H1 (cell line): ENCODE results near the gene MEDAG. TPM values are rescaled to one million over a fixed set of nuclear protein-coding genes. Genes with fewer than 3 reads are reported as not detected.

Source experiments
- CTCF ChIA-PET: fragments of 300-600 bp; sonication (Branson Sonifier 250); formaldehyde crosslinking; loops from one replicate; lab custom pipeline; 2021; ENCODE audit not compliant: partially characterized antibody; lab: Charles Lee
- POLR2A ChIA-PET: fragments of 300-600 bp; sonication (Branson Sonifier 250); formaldehyde crosslinking; loops from one replicate; lab custom pipeline; 2021; ENCODE audit warnings: inconsistent platforms; ENCODE audit not compliant: partially characterized antibody; lab: Charles Lee
- DNase-seq, 2 experiments: peaks; one replicate each; pipeline versions ENCODE4 v3.0.0 to v3.0.0-alpha.2; 2010 to 2022; ENCODE audit warnings: low spot score in 2 of 2, low read depth in 1 of 2, mixed read lengths in 1 of 2
- FAIRE-seq: peaks from 2 replicates; lab custom pipeline; 2011; peaks lifted over from hg19 to GRCh38; lab: Jason Lieb, UNC
- H2AFZ ChIP-seq: 2 replicates; pipeline ENCODE4 v1.8.1; 2012; ENCODE audit warnings: low read length, inconsistent platforms
- H2AK5ac ChIP-seq: 2 replicates; pipeline ENCODE4 v1.6.1; 2013; ENCODE audit warnings: low read depth, low read length
- H2BK120ac ChIP-seq: replicated peaks from 2 replicates; pipeline ENCODE3; 2013; ENCODE audit warnings: low read depth, low read length, inconsistent platforms
- H2BK12ac ChIP-seq: 2 replicates; pipeline ENCODE4 v1.6.1; 2013; ENCODE audit warnings: low read depth, low read length
- H2BK15ac ChIP-seq: 2 replicates; pipeline ENCODE4 v1.6.1; 2013; ENCODE audit warnings: low read length
- H2BK20ac ChIP-seq: 2 replicates; pipeline ENCODE4 v1.6.1; 2013; ENCODE audit warnings: low read length
- H2BK5ac ChIP-seq: 2 replicates; pipeline ENCODE4 v1.6.1; 2013; ENCODE audit warnings: low read depth, low read length
- H3K14ac ChIP-seq: 2 replicates; pipeline ENCODE4 v1.6.1; 2013; ENCODE audit warnings: inconsistent platforms; ENCODE audit not compliant: insufficient read length
- H3K18ac ChIP-seq: 2 replicates; pipeline ENCODE4 v1.6.1; 2013; ENCODE audit warnings: low read length; ENCODE audit errors: extremely low read depth
- H3K23ac ChIP-seq: 2 replicates; pipeline ENCODE4 v1.6.1; 2013; ENCODE audit warnings: inconsistent platforms; ENCODE audit not compliant: insufficient read length
- H3K23me2 ChIP-seq: 2 replicates; pipeline ENCODE4 v1.6.1; 2013; ENCODE audit warnings: low read depth, low read length
- H3K27ac ChIP-seq: 2 replicates; pipeline ENCODE4 v1.6.1; 2011; ENCODE audit warnings: low read depth, low read length, inconsistent platforms
- H3K27me3 ChIP-seq, 4 experiments: replicated peaks in 1 of 4; 1 replicate in 1 of 4; 2 replicates in 3 of 4; pipeline versions ENCODE4 v1.6.1 to v1.8.1; 2011 to 2013; ENCODE audit warnings: low read length in 3 of 4, mild to moderate bottlenecking in 3 of 4, inconsistent platforms in 2 of 4, mixed read lengths in 2 of 4, moderate library complexity in 1 of 4; ENCODE audit not compliant: control insufficient read depth in 3 of 4, insufficient read depth in 3 of 4; ENCODE audit errors: extremely low read depth in 1 of 4
- H3K36me3 ChIP-seq, 4 experiments: 2 replicates each; pipeline versions ENCODE4 v1.6.1 to v1.8.1; 2011 to 2013; ENCODE audit warnings: mild to moderate bottlenecking in 4 of 4, low read length in 3 of 4, moderate library complexity in 2 of 4, control low read depth in 1 of 4, inconsistent platforms in 1 of 4; ENCODE audit not compliant: insufficient read depth in 4 of 4, control insufficient read depth in 2 of 4
- H3K4ac ChIP-seq: replicated peaks from 2 replicates; pipeline ENCODE3; 2013; ENCODE audit warnings: low read length, low read depth, mixed read lengths, inconsistent platforms; ENCODE audit not compliant: insufficient read length
- H3K4me1 ChIP-seq, 4 experiments: replicated peaks in 1 of 4; 1 replicate in 1 of 4; 2 replicates in 3 of 4; pipeline versions ENCODE4 v1.6.1 to v1.8.1; 2011 to 2013; ENCODE audit warnings: low read length in 3 of 4, inconsistent platforms in 2 of 4, mixed read lengths in 1 of 4; ENCODE audit not compliant: insufficient read depth in 4 of 4, control insufficient read depth in 3 of 4
- H3K4me2 ChIP-seq, 2 experiments: 2 replicates each; pipeline versions ENCODE4 v1.6.1 to v1.8.1; 2011 to 2013; ENCODE audit warnings: low read depth in 2 of 2, low read length in 2 of 2, control low read depth in 1 of 2, inconsistent platforms in 1 of 2, mild to moderate bottlenecking in 1 of 2; ENCODE audit not compliant: insufficient read depth in 1 of 2
- H3K4me3 ChIP-seq, 4 experiments: fragments of 200-600, 300-600 bp in 1 of 4; sonication (generic), shearing (Covaris generic), sonication (Bioruptor Twin) in 1 of 4; 2 replicates each; pipeline versions ENCODE4 v1.5.1 to v1.8.1; 2011 to 2016; ENCODE audit warnings: low read length in 4 of 4, low read depth in 3 of 4, control low read depth in 2 of 4, inconsistent platforms in 2 of 4, mild to moderate bottlenecking in 2 of 4, mixed read lengths in 1 of 4, moderate library complexity in 1 of 4; ENCODE audit not compliant: insufficient read depth in 2 of 4; ENCODE audit errors: extremely low read depth in 1 of 4
- H3K56ac ChIP-seq: replicated peaks from 2 replicates; pipeline ENCODE3; 2013; ENCODE audit warnings: low read depth, mild to moderate bottlenecking, mixed read lengths, low read length, inconsistent platforms; ENCODE audit not compliant: insufficient read length
- H3K79me1 ChIP-seq: 2 replicates; pipeline ENCODE4 v1.6.1; 2013; ENCODE audit warnings: low read depth, low read length, control low read depth
- H3K79me2 ChIP-seq, 2 experiments: 2 replicates each; pipeline versions ENCODE4 v1.6.1 to v1.8.1; 2012 to 2013; ENCODE audit warnings: low read length in 2 of 2, mild to moderate bottlenecking in 2 of 2, inconsistent platforms in 1 of 2; ENCODE audit not compliant: insufficient read depth in 2 of 2, control insufficient read depth in 1 of 2
- H3K9ac ChIP-seq, 4 experiments: replicated peaks in 1 of 4; 1 replicate in 1 of 4; 2 replicates in 3 of 4; pipeline versions ENCODE4 v1.6.1 to v1.8.1; 2011 to 2013; ENCODE audit warnings: low read depth in 3 of 4, low read length in 3 of 4, control low read depth in 2 of 4, mild to moderate bottlenecking in 2 of 4, moderate library complexity in 2 of 4, inconsistent platforms in 1 of 4; ENCODE audit errors: extremely low read depth in 1 of 4
- H3K9me3 ChIP-seq, 2 experiments: 2 replicates each; pipeline versions ENCODE4 v1.6.1 to v1.8.1; 2012 to 2013; ENCODE audit warnings: mild to moderate bottlenecking in 2 of 2, moderate library complexity in 2 of 2, control low read depth in 1 of 2, inconsistent platforms in 1 of 2, low read depth in 1 of 2, low read length in 1 of 2, mixed read lengths in 1 of 2; ENCODE audit not compliant: insufficient read depth in 2 of 2
- H4K20me1 ChIP-seq, 2 experiments: replicated peaks in 1 of 2; 2 replicates each; pipeline versions ENCODE3 to v1.8.1; 2011 to 2013; ENCODE audit warnings: inconsistent platforms in 2 of 2, low read length in 2 of 2, mild to moderate bottlenecking in 1 of 2; ENCODE audit not compliant: insufficient read depth in 2 of 2, control insufficient read depth in 1 of 2
- H4K5ac ChIP-seq: 2 replicates; pipeline ENCODE4 v1.6.1; 2013; ENCODE audit warnings: low read length, low read depth, mixed read lengths, inconsistent platforms; ENCODE audit not compliant: insufficient read length
- H4K8ac ChIP-seq: 2 replicates; pipeline ENCODE4 v1.8.0; 2013; ENCODE audit warnings: mild to moderate bottlenecking, moderate library complexity, low read length, inconsistent platforms; ENCODE audit not compliant: insufficient read depth; ENCODE audit errors: extremely low read depth
- H4K91ac ChIP-seq: replicated peaks from 2 replicates; pipeline ENCODE3; 2013; ENCODE audit warnings: low read length, mixed read lengths, inconsistent platforms; ENCODE audit not compliant: insufficient read length
- KDM4A ChIP-seq: IDR thresholded peaks from one replicate; pipeline ENCODE4 v1.7.1; 2012; ENCODE audit warnings: low read depth, mild to moderate bottlenecking, moderate library complexity, low read length, inconsistent platforms; ENCODE audit not compliant: severe bottlenecking
- MAFK ChIP-seq: IDR thresholded peaks from 2 replicates; pipeline ENCODE4 v1.6.1; 2012; ENCODE audit warnings: low read depth, mild to moderate bottlenecking, improper control_type of control experiment, low read length
- WGBS, 2 experiments: shearing (Covaris generic) in 1 of 2; methylation state at CpG; one replicate each; pipeline versions ENCODE4 v1.1.6 to v1.1.7; 2013 to 2015; ENCODE audit warnings: low lambda C conversion rate in 2 of 2, mixed read lengths in 2 of 2, inconsistent platforms in 1 of 2, low coverage in 1 of 2, missing lambda C conversion rate in 1 of 2; ENCODE audit not compliant: insufficient replicate concordance in 2 of 2, insufficient coverage in 1 of 2, insufficient read length in 1 of 2; ENCODE audit errors: extremely low coverage in 1 of 2, missing lambda C conversion rate in 1 of 2; 5-methylcytosine and 5-hydroxymethylcytosine counted together
- polyA plus RNA-seq, 7 experiments: library from polyadenylated mRNA; depleted of rRNA in 3 of 7; stranded (reverse) in 5 of 7; unstranded in 2 of 7; fragments of >200 nt in 5 of 7; fragments of 200-250 nt in 2 of 7; gene quantifications; 1 replicate in 5 of 7; 2 replicates in 1 of 7; 4 replicates in 1 of 7; pipeline versions ENCODE4 v1.2.1 to v1.2.3, GENCODE V29; 2011 to 2013; ENCODE audit warnings: missing spikeins in 2 of 7, mixed read lengths in 2 of 7
- total RNA-seq: library from RNA; stranded (reverse); fragmentation: NEBNext Ultra II Directional; extraction: Animal tissue kit (Norgen Biotek cat#: 25700); gene quantifications from 2 replicates; pipeline ENCODE4 v1.2.1, GENCODE V29; 2021

The MEDAG gene
- total and polyA plus RNA-seq, 2 of the 8 experiments (the other 6 are each of a cell fraction or from before 2014, with no cell fraction given) = 2.1 to 3.1 TPM

DNA sequence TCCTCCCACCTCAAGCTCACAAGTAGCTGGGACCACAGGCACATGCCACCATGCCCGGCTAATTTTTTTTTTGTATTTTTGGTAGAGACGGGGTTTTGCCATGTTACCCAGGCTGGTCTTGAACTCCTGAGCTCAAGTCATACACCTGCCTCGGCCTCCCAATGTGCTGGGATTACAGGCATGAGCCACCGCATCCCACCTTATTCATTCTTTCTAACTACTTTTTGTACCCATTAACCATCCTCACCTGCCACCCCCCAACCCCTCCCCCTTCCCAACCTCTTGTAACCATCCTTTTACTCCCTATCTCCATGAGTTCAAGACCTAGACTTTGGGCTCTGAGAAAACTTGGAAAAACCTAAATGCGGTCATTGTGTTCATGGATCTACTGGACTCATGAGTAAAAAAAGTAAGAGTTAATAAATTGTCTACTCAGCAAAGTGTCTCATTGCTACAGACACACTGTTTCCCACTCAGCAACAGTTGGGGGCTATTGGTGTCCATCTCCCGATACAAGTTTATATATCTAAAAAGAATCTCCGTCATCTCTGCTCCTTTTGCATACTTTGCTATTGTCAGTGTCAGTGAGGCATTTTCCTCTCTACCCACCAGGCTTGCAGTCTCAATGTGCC, 44.1 kb upstream of the MEDAG start:
- TF ChIP-seq MAFK (peak; percentile 57; the same call in 1 of the 2 replicates), KDM4A (no peak)
- peaks cover 10 to 29% (median 15%) of the 10 kb centered on the region in 4 experiments for H3K4me1 ChIP-seq
- DNase-seq (no peak), FAIRE-seq (no peak)
- H2BK5ac ChIP-seq = no peak overlapping the region
- no peak overlapping the region for H2BK12ac ChIP-seq
- H4K5ac ChIP-seq = no peak overlapping the region
- peak overlapping the region in 1 of 4 experiments; percentile 56; a peak in 2 of 8 replicates for H3K4me3 ChIP-seq
- no peaks in the 10 kb centered on the region for H4K20me1 ChIP-seq
- H3K79me1 ChIP-seq = no peaks in the 10 kb centered on the region
- no peak overlapping the region for H2AFZ ChIP-seq
- H4K8ac ChIP-seq = no peak overlapping the region
- peaks cover 10% of the 10 kb centered on the region for H3K23me2 ChIP-seq
- no peak overlapping the region for H4K91ac ChIP-seq
- 91% methylated on average over 7 of the region's 7 CpGs; no CpG with 5 or more reads in 1 of the 2 experiments for WGBS, 2 experiments
- H3K9me3 ChIP-seq = peaks cover 0 to 4% of the 10 kb centered on the region in 2 experiments; a peak in 1 of 4 replicates
- no peak overlapping the region for H3K18ac ChIP-seq
- H3K79me2 ChIP-seq = no peaks in the 10 kb centered on the region
- no peak overlapping the region for H3K56ac ChIP-seq
- ChIA-PET POLR2A (no interaction called here), CTCF (interaction anchor here (0.6 to 1.3 kb wide), 3 partner anchors 8 to 173 kb away, joined by 4 to 5 read pairs (median 5); no protein-coding TSS in a partner anchor)
- no peak overlapping the region for H3K27ac ChIP-seq
- no peak overlapping the region for H3K23ac ChIP-seq
- H2AK5ac ChIP-seq = no peak overlapping the region
- H3K4me2 ChIP-seq = peak overlapping the region; percentile 81 to 97
- no peak overlapping the region for H3K14ac ChIP-seq
- no peaks in the 10 kb centered on the region for H3K36me3 ChIP-seq
- H2BK120ac ChIP-seq = no peak overlapping the region
- no peak overlapping the region for H2BK15ac ChIP-seq
- no peak overlapping the region for H2BK20ac ChIP-seq
- H3K27me3 ChIP-seq = peaks cover 0 to 10% (median 4%) of the 10 kb centered on the region in 4 experiments; a peak in 4 of 7 replicates
- no peak overlapping the region for H3K4ac ChIP-seq
- H3K9ac ChIP-seq = no peak overlapping the region
